Mesenchymal stem cell (in vitro differentiated cells and primary cell): Measurements from ENCODE around the gene MUC12.
A peak's percentile ranks its signal among the peaks of the same experiment; 100 is the strongest.
"Not testable (repeated sequence)": the region's sequence is repeated elsewhere in the genome, so short reads cannot be mapped to it uniquely, and the experiment has no call there.

Source experiments
- DNase-seq: peaks from one replicate; pipeline ENCODE4 v3.0.0-alpha.2; 2013
- H2AFZ ChIP-seq: one replicate; pipeline ENCODE4 v1.6.1; 2013; ENCODE audit warnings: low read depth, mild to moderate bottlenecking, control low read depth, inconsistent platforms, low read length, moderate library complexity
- H2AK5ac ChIP-seq: 2 replicates; pipeline ENCODE4 v1.6.1; 2013; ENCODE audit warnings: low read length, moderate library complexity, mild to moderate bottlenecking, inconsistent platforms; ENCODE audit not compliant: severe bottlenecking
- H2BK120ac ChIP-seq: one replicate; pipeline ENCODE4 v1.6.1; 2013; ENCODE audit warnings: low read depth, mild to moderate bottlenecking, inconsistent platforms, low read length, moderate library complexity
- H2BK12ac ChIP-seq, 2 experiments: one replicate each; pipeline ENCODE4 v1.6.1; 2013; ENCODE audit warnings: inconsistent platforms in 2 of 2, low read length in 2 of 2, mild to moderate bottlenecking in 2 of 2, moderate library complexity in 2 of 2, control low read depth in 1 of 2
- H2BK15ac ChIP-seq: one replicate; pipeline ENCODE4 v1.6.1; 2013; ENCODE audit warnings: mild to moderate bottlenecking, low read depth, inconsistent platforms; ENCODE audit not compliant: poor library complexity, severe bottlenecking
- H2BK5ac ChIP-seq: 2 replicates; pipeline ENCODE4 v1.6.1; 2013; ENCODE audit warnings: low read depth, mild to moderate bottlenecking, low read length, control low read depth, inconsistent platforms; ENCODE audit not compliant: poor library complexity, severe bottlenecking
- H3K14ac ChIP-seq, 2 experiments: one replicate each; pipeline ENCODE4 v1.6.1; 2013; ENCODE audit warnings: inconsistent platforms in 2 of 2, low read length in 2 of 2, control low read depth in 1 of 2, mild to moderate bottlenecking in 1 of 2, moderate library complexity in 1 of 2
- H3K18ac ChIP-seq, 2 experiments: one replicate each; pipeline ENCODE4 v1.6.1; 2013; ENCODE audit warnings: inconsistent platforms in 2 of 2, low read length in 2 of 2, control low read depth in 1 of 2, low read depth in 1 of 2, mild to moderate bottlenecking in 1 of 2
- H3K23ac ChIP-seq, 2 experiments: one replicate each; pipeline ENCODE4 v1.6.1; 2013; ENCODE audit warnings: inconsistent platforms in 2 of 2, low read length in 2 of 2, mild to moderate bottlenecking in 2 of 2, moderate library complexity in 2 of 2, control low read depth in 1 of 2
- H3K27ac ChIP-seq: 2 replicates; pipeline ENCODE4 v1.5.1; 2013; ENCODE audit warnings: mild to moderate bottlenecking, moderate library complexity, low read length, control low read depth, inconsistent platforms; ENCODE audit not compliant: poor library complexity, severe bottlenecking
- H3K27me3 ChIP-seq, 2 experiments: 2 replicates each; pipeline versions ENCODE4 v1.6.1 to v1.7.0; 2013; ENCODE audit warnings: low read length in 2 of 2, mild to moderate bottlenecking in 2 of 2, moderate library complexity in 2 of 2, control low read depth in 1 of 2, inconsistent platforms in 1 of 2; ENCODE audit not compliant: control insufficient read depth in 1 of 2, insufficient read depth in 1 of 2
- H3K36me3 ChIP-seq, 2 experiments: 2 replicates each; pipeline versions ENCODE4 v1.6.1 to v1.7.0; 2013; ENCODE audit warnings: low read length in 2 of 2, control low read depth in 1 of 2, inconsistent platforms in 1 of 2, low read depth in 1 of 2, mild to moderate bottlenecking in 1 of 2; ENCODE audit not compliant: insufficient read depth in 2 of 2, control insufficient read depth in 1 of 2
- H3K4ac ChIP-seq, 2 experiments: one replicate each; pipeline ENCODE4 v1.6.1; 2013; ENCODE audit warnings: inconsistent platforms in 2 of 2, low read length in 2 of 2, mild to moderate bottlenecking in 2 of 2, moderate library complexity in 2 of 2, control low read depth in 1 of 2, low read depth in 1 of 2
- H3K4me1 ChIP-seq: 2 replicates; pipeline ENCODE4 v1.6.1; 2013; ENCODE audit warnings: low read depth, low read length, control low read depth; ENCODE audit not compliant: control insufficient read depth, insufficient read depth
- H3K4me2 ChIP-seq: 2 replicates; pipeline ENCODE4 v1.6.1; 2013; ENCODE audit warnings: low read length, mild to moderate bottlenecking, inconsistent platforms; ENCODE audit not compliant: poor library complexity, severe bottlenecking
- H3K4me3 ChIP-seq, 2 experiments: 2 replicates each; pipeline versions ENCODE4 v1.5.1 to v1.7.0; 2013; ENCODE audit warnings: low read length in 2 of 2, mild to moderate bottlenecking in 2 of 2, control low read depth in 1 of 2, low read depth in 1 of 2; ENCODE audit not compliant: insufficient read depth in 1 of 2
- H3K79me1 ChIP-seq: replicated peaks from 2 replicates; pipeline ENCODE4 v1.6.1; 2013; ENCODE audit warnings: mild to moderate bottlenecking, control low read depth, low read length, inconsistent platforms; ENCODE audit not compliant: poor library complexity, severe bottlenecking
- H3K9ac ChIP-seq: 2 replicates; pipeline ENCODE4 v1.7.0; 2013; ENCODE audit warnings: mild to moderate bottlenecking, low read length, moderate library complexity
- H3K9me3 ChIP-seq: 2 replicates; pipeline ENCODE4 v1.7.0; 2013; ENCODE audit warnings: mild to moderate bottlenecking, low read length; ENCODE audit not compliant: control insufficient read depth
- H4K8ac ChIP-seq: one replicate; pipeline ENCODE4 v1.6.1; 2013; ENCODE audit warnings: inconsistent platforms, mild to moderate bottlenecking, low read length, moderate library complexity
- H4K91ac ChIP-seq: one replicate; pipeline ENCODE4 v1.6.1; 2013; ENCODE audit warnings: mild to moderate bottlenecking, low read length, inconsistent platforms
- WGBS: methylation state at CpG from one replicate; pipeline ENCODE4 v1.1.7; 2013; ENCODE audit warnings: mixed read lengths; 5-methylcytosine and 5-hydroxymethylcytosine counted together

MUC12 gene

GRCh38 chr7:101060992-101061391 lies 91.6 kb downstream of the MUC12 start:
- Histone ChIP-seq H3K9me3 (no peaks in the 10 kb centered on the region), H4K91ac (no peak overlapping the region)
- WGBS = 100% methylated on average over 1 of the region's 5 CpGs

GRCh38 chr7:101064176-101064550 lies 94.8 kb downstream of the MUC12 start:
- H4K91ac ChIP-seq, H3K79me1 ChIP-seq, H2BK5ac ChIP-seq, H3K9me3 ChIP-seq, H3K36me3 ChIP-seq, H3K9ac ChIP-seq, H3K4ac ChIP-seq, H3K18ac ChIP-seq, H2AK5ac ChIP-seq, H3K27ac ChIP-seq, H2AFZ ChIP-seq, H2BK12ac ChIP-seq, H3K4me2 ChIP-seq, H3K4me3 ChIP-seq, H2BK15ac ChIP-seq, H3K23ac ChIP-seq, H4K8ac ChIP-seq, H2BK120ac ChIP-seq, H3K14ac ChIP-seq, DNase-seq: not testable (repeated sequence)
- peaks cover 8 to 59% of the 10 kb centered on the region in 2 experiments for H3K27me3 ChIP-seq
- peaks cover 10% of the 10 kb centered on the region for H3K4me1 ChIP-seq
- 92% methylated on average over 9 of the region's 9 CpGs for whole genome bisulfite sequencing

More at GRCh38 chr7:101060992-101061391, 91.6 kb downstream of the MUC12 start:
- Histone ChIP-seq H2AK5ac (no peak overlapping the region), H3K79me1 (no peaks in the 10 kb centered on the region), H2BK120ac (no peak overlapping the region), H3K4me3 (no peak overlapping the region), H3K14ac (no peak overlapping the region), H3K23ac (no peak overlapping the region), H3K9ac (no peak overlapping the region), H2BK15ac (no peak overlapping the region), H2AFZ (no peak overlapping the region), H2BK5ac (no peak overlapping the region), H4K8ac (no peak overlapping the region), H3K36me3 (no peaks in the 10 kb centered on the region), H2BK12ac (no peak overlapping the region), H3K27me3 (peaks cover 29 to 65% of the 10 kb centered on the region in 2 experiments), H3K4me2 (no peak overlapping the region), H3K27ac (no peak overlapping the region), H3K4me1 (peaks cover 1% of the 10 kb centered on the region), H3K18ac (no peak overlapping the region), H3K4ac (no peak overlapping the region)
- no peak for DNase-seq

GRCh38 chr7:101065162-101065561 lies 95.8 kb downstream of the MUC12 start:
- not testable (repeated sequence) for H3K79me1 ChIP-seq, H2BK12ac ChIP-seq, H3K18ac ChIP-seq, H2AFZ ChIP-seq, H2BK120ac ChIP-seq, H2BK15ac ChIP-seq, H3K9ac ChIP-seq, H3K36me3 ChIP-seq, H3K4me2 ChIP-seq, H4K91ac ChIP-seq, H3K4me3 ChIP-seq, H3K4ac ChIP-seq, H2BK5ac ChIP-seq, H3K9me3 ChIP-seq, DNase-seq, H3K14ac ChIP-seq, H4K8ac ChIP-seq, H3K23ac ChIP-seq, H3K27ac ChIP-seq, H2AK5ac ChIP-seq
- peaks cover 8 to 61% of the 10 kb centered on the region in 2 experiments for H3K27me3 ChIP-seq
- H3K4me1 ChIP-seq = peaks cover 10% of the 10 kb centered on the region
- WGBS = 65% methylated on average over 2 of the region's 3 CpGs

GRCh38 chr7:101066141-101066832 lies 96.9 kb downstream of the MUC12 start:
- Histone ChIP-seq H2AK5ac (no peak overlapping the region), H3K4me3 (no peak overlapping the region), H3K9ac (no peak overlapping the region), H2BK12ac (no peak overlapping the region), H3K36me3 (no peaks in the 10 kb centered on the region), H3K27ac (no peak overlapping the region), H3K79me1 (no peaks in the 10 kb centered on the region), H2BK15ac (no peak overlapping the region), H2BK5ac (no peak overlapping the region), H3K27me3 (peaks cover 6 to 55% of the 10 kb centered on the region in 2 experiments), H3K23ac (no peak overlapping the region), H3K18ac (no peak overlapping the region), H3K14ac (no peak overlapping the region), H2BK120ac (no peak overlapping the region), H3K9me3 (no peaks in the 10 kb centered on the region), H3K4me2 (peak overlapping the region; percentile 32), H4K91ac (no peak overlapping the region), H4K8ac (no peak overlapping the region), H3K4ac (no peak overlapping the region), H3K4me1 (peaks cover 10% of the 10 kb centered on the region), H2AFZ (no peak overlapping the region)
- WGBS = 56% methylated on average over 14 of the region's 15 CpGs
- peak; percentile 5 for DNase-seq
